OCI-LY3 (cell line): ENCODE results near the gene KLF7.

ENCODE experiments used
- EZH2phosphoT487 ChIP-seq: fragments of 200-600 bp; shearing (Covaris generic); IDR thresholded peaks from 2 replicates; pipeline ENCODE4 v1.6.1; 2018; ENCODE audit warnings: antibody characterized with exemption, mixed run types, low read depth
- TF ChIP-seq, protein P1 (sequence below): fragments of 200-600, 300-600 bp; sonication (generic); IDR thresholded peaks from 2 replicates; pipeline ENCODE4 v1.5.1; 2014; ENCODE audit warnings: antibody characterized with exemption, low read length, low read depth

DNA sequence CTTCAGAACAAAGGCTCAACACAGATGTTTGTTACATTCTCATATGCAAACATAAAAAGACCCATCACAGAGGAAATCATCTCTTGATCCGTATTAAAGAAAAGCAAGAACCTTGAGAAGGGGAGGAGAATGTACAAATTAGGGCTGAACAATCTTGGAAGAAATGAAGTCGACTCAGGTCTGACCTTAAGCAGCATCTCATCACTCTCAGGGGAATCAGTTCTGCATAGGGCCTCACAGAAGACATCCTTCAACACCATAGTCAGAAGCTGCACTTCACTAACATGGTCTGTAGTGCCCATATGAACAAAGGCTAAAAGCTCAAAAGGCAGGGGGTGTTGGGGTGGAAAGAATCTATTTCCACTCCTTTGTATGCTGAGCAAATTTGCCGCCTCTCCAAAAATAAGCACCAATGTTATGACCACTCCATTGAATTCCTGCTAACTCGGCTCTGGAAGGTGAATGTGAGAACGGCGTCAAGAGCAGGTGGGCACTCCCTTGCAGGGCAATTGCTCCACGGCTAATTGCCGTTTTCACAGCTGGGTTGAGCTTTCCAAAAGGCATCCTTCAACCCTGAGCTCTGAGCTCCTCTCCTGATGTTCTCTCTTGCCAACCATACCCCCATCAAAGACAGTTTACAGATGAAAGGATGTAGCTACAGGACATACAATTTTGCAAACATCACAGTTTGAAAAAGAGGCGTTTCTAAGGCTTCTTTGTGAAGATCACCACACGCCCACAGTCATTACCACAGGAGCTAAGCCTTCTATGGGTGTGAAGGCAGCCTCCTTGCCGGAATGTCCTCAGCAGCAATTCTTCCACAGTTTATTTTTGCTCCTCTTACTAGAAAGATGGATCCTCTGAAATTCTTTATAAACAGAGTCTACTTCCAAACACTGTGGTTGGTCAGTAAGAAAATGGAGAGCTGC, 10.0 kb downstream of the KLF7 start:
- TF ChIP-seq, protein P1, sequence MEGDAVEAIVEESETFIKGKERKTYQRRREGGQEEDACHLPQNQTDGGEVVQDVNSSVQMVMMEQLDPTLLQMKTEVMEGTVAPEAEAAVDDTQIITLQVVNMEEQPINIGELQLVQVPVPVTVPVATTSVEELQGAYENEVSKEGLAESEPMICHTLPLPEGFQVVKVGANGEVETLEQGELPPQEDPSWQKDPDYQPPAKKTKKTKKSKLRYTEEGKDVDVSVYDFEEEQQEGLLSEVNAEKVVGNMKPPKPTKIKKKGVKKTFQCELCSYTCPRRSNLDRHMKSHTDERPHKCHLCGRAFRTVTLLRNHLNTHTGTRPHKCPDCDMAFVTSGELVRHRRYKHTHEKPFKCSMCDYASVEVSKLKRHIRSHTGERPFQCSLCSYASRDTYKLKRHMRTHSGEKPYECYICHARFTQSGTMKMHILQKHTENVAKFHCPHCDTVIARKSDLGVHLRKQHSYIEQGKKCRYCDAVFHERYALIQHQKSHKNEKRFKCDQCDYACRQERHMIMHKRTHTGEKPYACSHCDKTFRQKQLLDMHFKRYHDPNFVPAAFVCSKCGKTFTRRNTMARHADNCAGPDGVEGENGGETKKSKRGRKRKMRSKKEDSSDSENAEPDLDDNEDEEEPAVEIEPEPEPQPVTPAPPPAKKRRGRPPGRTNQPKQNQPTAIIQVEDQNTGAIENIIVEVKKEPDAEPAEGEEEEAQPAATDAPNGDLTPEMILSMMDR = no peak
- TF ChIP-seq EZH2phosphoT487 = no peak
